Neural cell (in vitro differentiated cells): ENCODE data around the gene SNX10. TPM values are rescaled to one million over a fixed set of nuclear protein-coding genes. Genes with fewer than 3 reads are reported as not detected.
A peak's percentile ranks its signal among the peaks of the same experiment; 100 is the strongest.

ENCODE experiments used
- H2AFZ ChIP-seq: fragments of 200-600, 300-800 bp; sonication (generic), shearing (Covaris generic); 2 replicates; pipeline ENCODE4 v1.6.0; 2014; ENCODE audit warnings: low read depth, mild to moderate bottlenecking, antibody characterized with exemption, low read length, moderate library complexity
- H3F3A ChIP-seq: fragments of 200-600 bp; shearing (Covaris generic); 2 replicates; pipeline ENCODE4 v1.6.1; 2016; ENCODE audit warnings: mild to moderate bottlenecking, moderate library complexity, mixed read lengths, antibody characterized with exemption, low read length; ENCODE audit not compliant: insufficient read depth, poor library complexity, severe bottlenecking
- H3K27ac ChIP-seq: fragments of 200-600, 300-800 bp; sonication (generic), shearing (Covaris generic); 2 replicates; pipeline ENCODE4 v1.5.1; 2014; ENCODE audit warnings: mild to moderate bottlenecking, low read length, moderate library complexity
- H3K27me3 ChIP-seq: fragments of 300-800, 200-600 bp; sonication (generic), shearing (Covaris generic); 2 replicates; pipeline ENCODE4 v1.6.0; 2014; ENCODE audit warnings: mild to moderate bottlenecking, low read depth, low read length, moderate library complexity; ENCODE audit not compliant: insufficient read depth
- H3K36me3 ChIP-seq: fragments of 300-800, 200-600 bp; sonication (generic), shearing (Covaris generic); 2 replicates; pipeline ENCODE4 v1.5.1; 2014; ENCODE audit warnings: mild to moderate bottlenecking, antibody characterized with exemption, low read length, moderate library complexity; ENCODE audit not compliant: insufficient read depth
- H3K4me2 ChIP-seq: fragments of 300-800, 200-600 bp; sonication (generic), shearing (Covaris generic); 2 replicates; pipeline ENCODE4 v1.6.0; 2014; ENCODE audit warnings: mild to moderate bottlenecking, low read length
- H3K4me3 ChIP-seq: fragments of 300-800, 200-600 bp; sonication (generic), shearing (Covaris generic); 2 replicates; pipeline ENCODE4 v1.5.1; 2014; ENCODE audit warnings: mild to moderate bottlenecking, low read length, moderate library complexity
- H3K79me2 ChIP-seq: fragments of 200-600 bp; shearing (Covaris generic); replicated peaks from 2 replicates; pipeline ENCODE4 v1.6.0; 2014; ENCODE audit warnings: mild to moderate bottlenecking, low read length, moderate library complexity; ENCODE audit not compliant: insufficient read depth
- H3K9ac ChIP-seq: fragments of 300-800, 200-600 bp; sonication (generic), shearing (Covaris generic); 2 replicates; pipeline ENCODE4 v1.6.1; 2016; ENCODE audit warnings: mild to moderate bottlenecking, low read length, mixed read lengths
- H3K9me2 ChIP-seq: fragments of 200-600 bp; shearing (Covaris generic); 2 replicates; pipeline ENCODE4 v1.6.1; 2016; ENCODE audit warnings: mild to moderate bottlenecking, low read length, mixed read lengths; ENCODE audit not compliant: insufficient read depth
- H3K9me3 ChIP-seq: fragments of 200-600, 300-800 bp; sonication (generic), shearing (Covaris generic); 2 replicates; pipeline ENCODE4 v1.6.1; 2016; ENCODE audit warnings: mild to moderate bottlenecking, mixed run types, low read length, moderate library complexity, mixed read lengths
- H4K20me1 ChIP-seq: fragments of 200-600 bp; shearing (Covaris generic); 2 replicates; pipeline ENCODE4 v1.6.1; 2016; ENCODE audit warnings: mild to moderate bottlenecking, mixed run types; ENCODE audit not compliant: insufficient read depth
- CTCF ChIP-seq: fragments of 450-650 bp; IDR thresholded peaks from 2 replicates; pipeline ENCODE4 v1.5.1; 2014; ENCODE audit warnings: antibody characterized with exemption, mild to moderate bottlenecking, moderate library complexity; ENCODE audit not compliant: poor library complexity, severe bottlenecking
- EP300 ChIP-seq: fragments of 450-650 bp; conservative IDR thresholded peaks from 2 replicates; pipeline ENCODE4 v1.6.1; 2014; ENCODE audit warnings: antibody characterized with exemption, mild to moderate bottlenecking, moderate library complexity; ENCODE audit not compliant: poor library complexity, severe bottlenecking
- EZH2 ChIP-seq: fragments of 200-600, 300-800 bp; shearing (Covaris generic), sonication (generic); IDR thresholded peaks from 2 replicates; pipeline ENCODE4 v1.6.1; 2014; ENCODE audit warnings: antibody characterized with exemption, low read length, borderline replicate concordance, mild to moderate bottlenecking; ENCODE audit not compliant: insufficient read depth, poor library complexity, severe bottlenecking
- MXI1 ChIP-seq: fragments of 450-650 bp; conservative IDR thresholded peaks from 2 replicates; pipeline ENCODE4 v1.6.1; 2014; ENCODE audit warnings: antibody characterized with exemption, mild to moderate bottlenecking; ENCODE audit not compliant: poor library complexity, severe bottlenecking
- POLR2AphosphoS5 ChIP-seq: IDR thresholded peaks from 2 replicates; pipeline ENCODE4 v1.6.1; 2012
- RAD21 ChIP-seq: fragments of 450-650 bp; conservative IDR thresholded peaks from 2 replicates; pipeline ENCODE4 v1.6.1; 2014; ENCODE audit warnings: antibody characterized with exemption, mild to moderate bottlenecking, moderate library complexity
- SMC3 ChIP-seq: fragments of 450-650 bp; conservative IDR thresholded peaks from 2 replicates; pipeline ENCODE4 v1.6.1; 2014; ENCODE audit warnings: antibody characterized with exemption, mild to moderate bottlenecking, moderate library complexity; ENCODE audit not compliant: poor library complexity
- TAF1 ChIP-seq: IDR thresholded peaks from 2 replicates; pipeline ENCODE4 v1.6.1; 2012; ENCODE audit warnings: low read depth
- polyA plus RNA-seq: library from polyadenylated mRNA; depleted of rRNA; stranded (reverse); fragments of >200 nt; gene quantifications from 2 replicates; pipeline ENCODE4 v1.2.3, GENCODE V29; 2014
- TF ChIP-seq, protein P1 (sequence below): IDR thresholded peaks from 2 replicates; pipeline ENCODE4 v1.6.1; 2012; ENCODE audit warnings: borderline replicate concordance

Gene SNX10
- polyA plus RNA-seq, 1 donor from 2014 or later = 25.6 TPM

DNA sequence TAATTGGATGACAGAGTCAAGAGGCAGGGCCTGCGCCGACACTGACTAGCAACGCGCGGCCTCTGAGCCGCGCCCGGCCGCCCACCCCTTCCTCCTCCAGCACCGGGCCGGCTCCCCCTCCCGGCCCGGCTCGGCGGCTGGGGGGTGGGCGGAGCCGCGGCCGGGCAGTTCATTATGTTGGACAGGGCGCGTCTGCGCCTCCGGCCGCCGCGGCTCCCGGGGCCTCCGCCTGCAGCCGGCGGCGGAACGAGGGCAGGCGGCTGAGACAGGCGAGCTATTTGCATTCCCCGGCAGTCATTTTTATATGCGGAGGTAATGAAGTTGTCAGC, 106.7 kb downstream of the SNX10 start:
- H3F3A ChIP-seq = no peaks in the 10 kb centered on the region
- peak overlapping the region; percentile 74 for H3K4me2 ChIP-seq
- H2AFZ ChIP-seq = no peak overlapping the region
- peak overlapping the region; percentile 78 for H3K4me3 ChIP-seq
- TF ChIP-seq, protein P1, sequence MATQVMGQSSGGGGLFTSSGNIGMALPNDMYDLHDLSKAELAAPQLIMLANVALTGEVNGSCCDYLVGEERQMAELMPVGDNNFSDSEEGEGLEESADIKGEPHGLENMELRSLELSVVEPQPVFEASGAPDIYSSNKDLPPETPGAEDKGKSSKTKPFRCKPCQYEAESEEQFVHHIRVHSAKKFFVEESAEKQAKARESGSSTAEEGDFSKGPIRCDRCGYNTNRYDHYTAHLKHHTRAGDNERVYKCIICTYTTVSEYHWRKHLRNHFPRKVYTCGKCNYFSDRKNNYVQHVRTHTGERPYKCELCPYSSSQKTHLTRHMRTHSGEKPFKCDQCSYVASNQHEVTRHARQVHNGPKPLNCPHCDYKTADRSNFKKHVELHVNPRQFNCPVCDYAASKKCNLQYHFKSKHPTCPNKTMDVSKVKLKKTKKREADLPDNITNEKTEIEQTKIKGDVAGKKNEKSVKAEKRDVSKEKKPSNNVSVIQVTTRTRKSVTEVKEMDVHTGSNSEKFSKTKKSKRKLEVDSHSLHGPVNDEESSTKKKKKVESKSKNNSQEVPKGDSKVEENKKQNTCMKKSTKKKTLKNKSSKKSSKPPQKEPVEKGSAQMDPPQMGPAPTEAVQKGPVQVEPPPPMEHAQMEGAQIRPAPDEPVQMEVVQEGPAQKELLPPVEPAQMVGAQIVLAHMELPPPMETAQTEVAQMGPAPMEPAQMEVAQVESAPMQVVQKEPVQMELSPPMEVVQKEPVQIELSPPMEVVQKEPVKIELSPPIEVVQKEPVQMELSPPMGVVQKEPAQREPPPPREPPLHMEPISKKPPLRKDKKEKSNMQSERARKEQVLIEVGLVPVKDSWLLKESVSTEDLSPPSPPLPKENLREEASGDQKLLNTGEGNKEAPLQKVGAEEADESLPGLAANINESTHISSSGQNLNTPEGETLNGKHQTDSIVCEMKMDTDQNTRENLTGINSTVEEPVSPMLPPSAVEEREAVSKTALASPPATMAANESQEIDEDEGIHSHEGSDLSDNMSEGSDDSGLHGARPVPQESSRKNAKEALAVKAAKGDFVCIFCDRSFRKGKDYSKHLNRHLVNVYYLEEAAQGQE = no peak
- TF ChIP-seq RAD21 = peak; percentile 37
- peak; percentile 27 for TF ChIP-seq SMC3
- peak; percentile 40 for TF ChIP-seq MXI1
- TF ChIP-seq EP300 = peak; percentile 70
- no peaks in the 10 kb centered on the region for H3K9me3 ChIP-seq
- no peaks in the 10 kb centered on the region for H3K36me3 ChIP-seq
- peaks cover 18% of the 10 kb centered on the region for H3K79me2 ChIP-seq
- H3K27ac ChIP-seq = peak overlapping the region; percentile 97
- no peaks in the 10 kb centered on the region for H3K27me3 ChIP-seq
- no peaks in the 10 kb centered on the region for H4K20me1 ChIP-seq
- H3K9me2 ChIP-seq = no peaks in the 10 kb centered on the region
- peak overlapping the region; percentile 96 for H3K9ac ChIP-seq

- peak overlapping the region; percentile 78 for H3K4me3 ChIP-seq
- no peaks in the 10 kb centered on the region for H3K36me3 ChIP-seq
- H4K20me1 ChIP-seq = no peaks in the 10 kb centered on the region
- H3F3A ChIP-seq = no peaks in the 10 kb centered on the region
- H3K9me3 ChIP-seq = no peaks in the 10 kb centered on the region
- peak overlapping the region; percentile 83 for H3K4me2 ChIP-seq
- peak overlapping the region; percentile 97 for H3K27ac ChIP-seq
- peak; percentile 64 for TF ChIP-seq EP300
- TF ChIP-seq CTCF = no peak
- TF ChIP-seq SMC3 = no peak
- no peak for TF ChIP-seq TAF1
- no peak for TF ChIP-seq EZH2
- TF ChIP-seq RAD21 = peak; percentile 20
- TF ChIP-seq POLR2AphosphoS5 = peak; percentile 91
- TF ChIP-seq, protein P1 = peak; percentile 69
- TF ChIP-seq MXI1 = peak; percentile 21
- H2AFZ ChIP-seq = peak overlapping the region; percentile 79
- peak overlapping the region; percentile 96 for H3K9ac ChIP-seq
- no peaks in the 10 kb centered on the region for H3K27me3 ChIP-seq
- peaks cover 18% of the 10 kb centered on the region for H3K79me2 ChIP-seq
- no peaks in the 10 kb centered on the region for H3K9me2 ChIP-seq
Measured at GRCh38 chr7:26398756-26399509, 107.3 kb downstream of the SNX10 start.
